NCI-H69 (cell line): ENCODE results near the gene S100A9.

Source experiments
- DNase-seq: peaks from one replicate; lab custom pipeline; 2025; lab: John Stamatoyannopoulos, UW

S100A9 gene

DNA sequence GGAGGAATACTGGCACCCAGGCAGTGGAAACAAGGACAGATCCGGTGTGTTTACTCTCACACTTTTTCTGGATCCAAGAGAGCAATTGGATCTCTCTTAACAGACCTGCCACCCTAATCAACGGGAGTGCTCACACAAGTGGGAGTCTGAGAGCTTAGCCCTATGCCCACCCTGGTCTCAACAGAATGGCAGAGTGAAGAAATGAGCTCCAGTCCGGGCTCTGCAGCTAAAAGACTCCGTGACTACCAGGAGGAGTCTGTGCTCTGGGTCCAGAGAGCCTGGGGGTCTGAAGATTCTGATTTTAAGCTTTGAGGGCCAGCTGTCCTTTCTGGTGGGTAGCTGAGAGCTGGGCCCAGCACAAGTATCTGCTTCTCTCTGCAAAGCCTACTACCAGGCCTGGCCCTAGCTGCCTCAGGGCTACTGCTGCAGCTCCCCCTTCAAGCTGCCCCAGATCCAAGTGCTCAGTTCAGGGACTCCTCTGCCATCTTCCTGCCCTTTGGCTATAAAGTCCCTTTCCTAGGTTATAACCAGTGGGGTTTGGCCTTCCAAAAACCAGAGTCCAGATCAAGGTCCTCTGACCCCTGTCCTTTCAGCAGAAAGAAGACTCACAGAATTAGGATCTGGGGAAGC is 3.9 kb downstream of the S100A9 start:
- no peak for DNase-seq

DNA sequence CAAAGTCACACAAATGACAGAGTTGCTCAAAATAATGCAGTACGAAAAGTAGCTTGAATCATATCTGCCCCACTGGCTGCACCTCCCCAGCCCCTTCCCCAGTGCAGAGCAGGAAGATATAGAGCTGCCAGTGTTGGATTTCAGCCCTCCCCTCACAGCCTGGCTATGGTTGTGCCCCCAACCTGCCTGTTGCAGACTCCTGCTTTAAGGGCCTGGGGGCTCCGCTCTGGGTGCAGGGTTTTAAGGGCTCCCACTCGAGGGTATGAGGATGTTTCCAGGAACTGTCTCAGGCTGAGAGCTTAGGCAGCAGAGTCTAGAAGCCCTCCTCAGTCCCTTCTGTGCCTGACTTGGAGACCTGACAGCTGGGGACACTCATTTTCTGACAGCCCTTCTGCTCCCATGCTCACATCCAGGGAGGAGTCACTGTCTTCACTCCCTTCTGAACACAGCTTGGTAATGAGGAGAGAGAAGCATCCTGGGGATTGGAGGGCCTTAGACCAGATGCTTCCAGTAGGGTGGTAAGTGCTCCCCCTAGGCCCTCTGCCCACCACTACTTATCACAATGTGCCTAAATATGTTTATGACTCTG is 4.6 kb downstream of the S100A9 start:
- peak; percentile 34 for DNase-seq

DNA sequence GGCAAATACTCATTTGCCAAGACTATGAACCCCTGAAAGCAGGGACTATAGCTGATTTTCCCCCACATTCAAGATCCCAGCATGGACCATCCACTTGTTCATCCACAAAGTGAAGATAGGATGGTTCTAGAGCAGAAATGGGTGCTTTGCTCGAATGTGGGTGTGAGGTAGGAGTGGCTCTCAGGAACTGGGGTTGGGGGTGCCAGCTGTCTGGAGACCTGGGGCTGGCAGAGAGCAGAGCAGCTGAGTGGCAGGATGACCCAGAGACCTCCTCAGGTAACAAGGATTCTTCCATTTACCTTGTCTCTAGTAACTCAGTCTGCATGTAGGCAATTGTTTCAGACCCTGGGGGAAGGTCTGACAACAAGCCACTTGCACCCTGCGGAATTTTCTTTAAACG is 6.0 kb downstream of the S100A9 start:
- no peak for DNase-seq

DNA sequence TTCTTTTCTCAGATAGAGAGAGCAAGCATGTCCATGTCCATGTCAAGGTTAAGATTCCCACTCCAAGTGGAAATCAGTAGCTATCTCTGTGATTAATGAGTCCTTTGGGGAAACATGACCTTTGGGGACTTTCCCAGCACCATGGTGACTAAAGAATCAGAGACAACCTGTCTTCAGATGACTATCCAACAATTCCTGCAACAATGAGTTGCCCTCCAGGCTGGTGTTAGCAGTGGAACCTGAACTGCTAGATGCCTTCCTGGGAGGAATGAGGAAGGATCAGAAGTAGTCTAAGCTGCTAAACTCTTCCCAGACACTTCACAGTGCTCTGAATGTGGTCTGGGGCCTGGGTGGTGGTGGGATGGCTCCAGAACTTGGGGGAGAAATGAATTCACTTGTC is 6.5 kb downstream of the S100A9 start:
- DNase-seq, result no peak

DNA sequence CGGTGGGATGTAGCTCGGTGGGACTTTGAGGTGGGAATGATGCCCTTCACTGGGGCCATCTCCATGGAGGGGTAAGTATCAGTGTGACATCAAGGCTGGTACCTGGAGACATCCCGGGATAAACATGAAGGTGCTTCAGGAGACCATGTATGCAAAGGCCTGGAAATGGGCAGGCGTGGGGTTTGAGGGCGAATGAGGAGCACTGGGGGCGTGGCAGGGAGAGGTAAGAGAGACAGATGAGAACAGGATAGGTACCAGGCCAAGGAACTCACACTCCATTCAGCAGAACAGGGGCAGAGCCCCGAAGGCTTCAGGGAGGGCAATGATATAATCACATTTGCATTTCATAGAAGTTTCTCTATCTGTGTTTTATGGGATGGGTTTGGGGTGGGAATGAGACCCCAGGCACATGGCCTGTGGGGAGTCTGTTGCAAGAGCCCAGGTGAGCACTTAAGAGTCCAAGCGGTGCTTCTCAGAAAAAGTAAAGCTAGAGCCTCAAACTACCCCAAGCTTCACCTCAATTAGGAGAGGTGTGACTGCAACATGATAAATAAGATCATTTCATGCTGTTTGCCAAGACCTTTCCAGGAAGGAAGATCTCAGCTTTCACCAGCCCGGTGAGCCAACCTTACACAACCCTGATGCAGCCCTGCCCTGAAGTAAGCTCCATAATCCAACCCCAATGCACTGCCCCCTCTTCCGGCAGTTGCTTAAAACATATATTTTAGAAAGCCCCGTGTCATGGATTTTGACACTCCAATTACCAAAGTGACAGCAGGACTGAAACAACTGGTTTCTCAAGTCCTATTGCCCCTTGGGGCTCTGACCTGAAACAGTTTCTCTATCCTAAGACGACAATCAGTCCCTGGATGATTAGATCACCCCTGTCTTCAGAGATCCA is 7.4 kb downstream of the S100A9 start:
- DNase-seq, result no peak

DNA sequence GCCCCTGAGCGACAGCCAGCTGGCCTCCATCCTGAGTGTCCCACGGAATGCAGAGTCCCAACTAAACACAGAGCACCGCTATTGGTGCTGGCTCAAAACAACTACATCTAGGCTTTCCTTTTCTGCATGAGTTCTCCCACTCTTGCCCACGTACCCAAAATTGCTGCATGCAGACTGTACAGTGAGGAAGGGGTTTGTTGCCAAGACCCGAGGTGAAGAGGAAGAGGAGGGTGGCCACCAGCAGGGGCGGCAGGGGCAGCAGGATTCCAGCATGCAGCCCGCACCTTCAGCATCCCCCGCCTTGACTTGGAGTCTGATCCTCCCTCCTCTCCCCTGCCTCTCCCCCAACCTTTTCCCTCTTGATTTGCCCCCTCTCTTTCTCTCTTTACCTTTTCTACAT is 8.0 kb downstream of the S100A9 start:
- DNase-seq, result no peak

DNA sequence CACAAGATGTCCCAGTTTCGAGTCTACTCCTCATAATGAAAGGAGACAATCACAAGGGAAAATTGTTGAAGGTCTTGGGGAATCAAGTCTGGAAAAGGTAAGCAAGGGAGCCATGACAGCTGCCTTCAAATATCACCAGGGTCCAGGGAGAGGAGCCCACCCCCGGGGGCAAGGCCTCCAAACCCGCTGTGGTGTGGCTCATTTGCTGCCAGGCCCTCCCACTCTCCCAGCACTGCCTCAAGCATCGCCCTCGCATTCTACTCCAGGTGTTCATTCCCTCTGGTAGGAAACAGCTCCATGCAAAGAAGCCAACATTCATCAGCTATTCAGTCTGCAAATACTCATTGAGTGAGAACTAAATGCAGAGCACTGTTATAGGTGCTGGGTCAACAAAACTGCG is 8.6 kb downstream of the S100A9 start:
- DNase-seq, result no peak

DNA sequence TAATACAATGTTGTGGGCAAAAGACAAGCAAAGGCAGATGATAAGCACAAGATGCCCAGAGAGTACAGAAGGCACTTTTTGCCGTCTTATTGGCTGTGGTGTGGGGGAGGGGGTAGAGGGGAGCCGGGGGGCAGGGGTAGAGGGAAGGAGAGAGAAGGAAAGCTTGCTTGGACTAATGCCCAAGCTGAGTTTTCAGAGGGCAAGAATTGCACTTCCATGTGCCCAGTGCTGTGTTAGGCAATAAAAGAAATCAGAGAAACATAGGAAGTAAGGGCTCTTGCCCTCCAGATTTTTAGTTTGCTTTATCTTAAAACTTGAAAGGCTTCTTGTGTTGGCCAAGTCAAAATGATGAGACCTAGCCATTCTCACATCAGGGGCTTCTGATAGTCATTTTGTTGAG is 9.4 kb downstream of the S100A9 start:
- no peak for DNase-seq

DNA sequence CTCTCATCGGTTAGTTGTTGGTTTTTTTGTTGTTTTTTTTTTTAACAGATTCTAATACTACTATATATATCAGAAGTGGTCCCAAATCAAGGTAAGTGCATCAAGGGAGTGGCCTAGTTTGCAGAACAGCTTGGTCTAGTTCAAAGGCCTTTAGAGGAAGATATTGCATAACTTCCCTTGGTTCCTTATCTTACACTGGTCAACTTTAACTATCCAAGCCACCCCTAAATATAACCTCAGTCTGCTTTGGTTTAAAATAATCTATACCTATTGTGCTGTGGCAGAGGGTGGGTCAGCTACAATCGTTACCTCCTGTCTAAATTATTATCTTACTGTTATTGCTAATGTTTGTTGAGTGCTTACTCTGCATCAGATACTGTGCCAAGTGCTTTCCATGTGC is 10.8 kb downstream of the S100A9 start:
- DNase-seq, result no peak

DNA sequence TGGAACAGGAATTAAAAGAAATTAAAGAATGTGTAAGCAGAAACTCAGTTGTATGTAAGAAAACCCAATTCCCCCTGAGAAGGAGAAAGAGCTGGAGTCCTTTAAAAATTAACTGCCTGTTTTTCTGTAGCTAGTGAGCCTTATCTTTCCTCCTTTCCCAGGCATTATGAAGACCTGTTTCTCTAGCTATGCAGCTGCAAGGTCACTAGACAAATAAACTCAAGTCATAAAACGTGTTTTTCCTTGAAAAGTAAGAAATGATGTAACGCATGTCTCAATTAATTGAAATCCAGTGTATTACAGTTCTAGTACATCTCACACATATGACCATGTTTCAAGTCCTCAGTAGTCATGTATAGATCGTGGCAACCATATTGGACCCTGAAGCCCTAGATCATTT is 12.5 kb downstream of the S100A9 start:
- DNase-seq, result no peak

DNA sequence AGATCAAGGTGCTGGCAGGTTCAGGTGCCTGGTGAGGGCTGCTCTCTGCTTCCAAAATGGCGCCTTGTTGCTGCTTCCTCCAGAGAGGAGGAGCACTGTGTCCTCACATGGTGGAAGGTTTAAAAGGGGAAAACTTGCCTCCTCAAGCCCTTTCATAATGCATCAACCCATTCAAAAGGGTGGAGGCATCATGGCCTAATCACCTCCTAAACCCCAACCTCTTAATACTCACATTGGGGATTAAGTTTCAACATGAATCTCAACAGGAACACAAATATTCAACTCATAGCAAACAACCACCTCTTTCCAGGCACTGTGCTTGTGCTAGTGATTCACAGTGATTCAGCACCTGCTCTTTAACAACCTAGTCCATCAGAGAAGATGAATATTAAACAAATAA is 13.6 kb downstream of the S100A9 start:
- DNase-seq, result no peak

DNA sequence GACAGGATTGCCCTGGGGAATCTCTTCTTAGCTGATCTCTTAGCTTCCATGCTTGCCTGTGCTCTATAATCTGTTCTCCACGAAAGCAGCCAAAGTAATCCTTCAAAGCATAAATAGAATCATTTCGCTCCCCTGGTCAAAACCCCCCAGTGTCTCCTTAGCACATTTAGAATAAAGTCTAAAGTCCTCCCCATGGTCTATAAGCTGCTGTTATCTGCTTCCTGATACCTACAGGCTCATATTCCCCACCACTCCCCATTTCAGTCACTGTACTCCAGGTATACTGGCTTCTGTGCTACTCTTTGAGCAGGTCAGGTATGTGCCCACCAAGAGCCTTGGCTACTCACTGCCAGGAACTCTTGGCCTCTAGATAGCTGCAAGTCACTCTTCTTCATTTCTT is 14.9 kb downstream of the S100A9 start:
- no peak for DNase-seq

DNA sequence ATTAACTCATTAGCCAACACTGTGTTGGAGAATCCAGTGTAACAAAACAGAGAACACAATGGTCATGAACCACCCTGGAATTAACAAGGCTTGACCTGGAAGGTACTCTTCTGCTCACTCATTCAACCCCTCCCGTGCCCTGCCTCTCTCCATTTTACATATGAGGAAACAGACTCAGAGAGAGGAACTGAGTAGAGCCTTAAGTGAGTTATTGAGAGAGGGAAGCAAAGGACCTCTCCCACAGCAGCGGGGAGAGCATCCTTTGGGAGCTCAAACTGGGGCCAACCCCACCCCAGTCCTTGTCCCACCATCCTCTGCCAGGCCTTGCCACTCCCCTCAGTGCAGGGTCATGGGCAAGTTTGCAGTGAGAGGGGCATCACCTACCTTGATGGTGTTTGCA is 16.4 kb downstream of the S100A9 start:
- DNase-seq, result no peak

DNA sequence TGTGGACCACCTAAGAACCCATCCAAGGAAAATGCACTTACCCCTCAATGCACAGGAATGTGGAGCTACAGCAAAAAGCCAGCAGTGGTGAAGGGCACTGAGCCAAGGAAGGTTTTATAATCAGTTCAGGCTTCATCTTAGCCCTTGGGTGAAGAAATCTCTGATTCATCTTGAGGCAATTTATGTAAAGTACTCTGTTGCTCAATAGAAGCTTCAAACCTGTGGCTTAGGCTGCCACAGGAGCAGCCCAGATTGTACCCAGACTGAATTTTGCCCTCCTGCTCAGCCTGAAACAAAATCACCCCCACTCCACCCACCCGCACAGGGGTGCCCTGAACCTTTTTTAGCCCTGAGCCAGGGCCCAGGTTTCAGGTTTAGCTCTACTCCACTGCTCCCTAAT is 17.9 kb downstream of the S100A9 start, which contains the start of gene S100A12:
Gene S100A12, minus strand, starts transcription at position 111 of the 400 bp plus-strand sequence. CDS start 1,029 bp downstream, outside the sequence.
- no peak for DNase-seq

DNA sequence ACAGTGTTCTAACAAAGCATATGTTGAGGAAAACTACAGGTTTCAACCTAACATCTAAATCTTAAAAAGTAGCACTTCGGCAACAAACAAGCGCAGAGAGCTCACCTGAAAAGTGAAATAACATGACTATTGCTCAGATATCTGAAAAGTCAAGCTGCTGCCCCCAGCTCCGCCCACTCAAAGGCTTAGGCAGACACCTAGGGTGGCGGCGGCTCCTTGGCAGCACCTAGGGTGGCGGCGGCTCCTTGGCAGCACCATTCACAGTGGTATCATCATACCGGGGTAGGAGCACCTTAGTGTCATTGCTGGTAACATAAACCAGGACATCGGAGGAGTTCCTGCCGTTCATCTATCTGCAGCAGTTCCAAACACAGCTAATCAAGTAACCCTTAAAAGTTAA is 21.9 kb downstream of the S100A9 start:
- DNase-seq, result no peak

DNA sequence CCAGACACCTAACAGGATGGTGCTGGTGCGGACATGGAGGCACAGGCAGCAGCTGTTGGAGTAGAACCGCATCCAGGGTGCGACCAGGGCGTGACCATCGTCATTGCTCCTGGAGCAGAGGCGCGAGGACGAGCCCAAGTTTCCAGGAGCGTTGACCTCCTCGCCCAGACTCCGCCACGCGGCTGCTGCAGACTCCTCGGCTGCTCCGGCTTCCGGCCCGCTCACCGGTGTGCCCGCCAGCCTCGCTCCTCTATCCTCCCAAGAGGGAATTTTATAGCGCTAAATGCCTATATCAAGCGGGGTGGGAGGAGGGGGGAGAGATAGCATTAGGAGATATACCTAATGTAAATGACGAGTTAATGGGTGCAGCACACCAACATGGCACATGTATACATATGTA is 23.1 kb downstream of the S100A9 start:
- no peak for DNase-seq

DNA sequence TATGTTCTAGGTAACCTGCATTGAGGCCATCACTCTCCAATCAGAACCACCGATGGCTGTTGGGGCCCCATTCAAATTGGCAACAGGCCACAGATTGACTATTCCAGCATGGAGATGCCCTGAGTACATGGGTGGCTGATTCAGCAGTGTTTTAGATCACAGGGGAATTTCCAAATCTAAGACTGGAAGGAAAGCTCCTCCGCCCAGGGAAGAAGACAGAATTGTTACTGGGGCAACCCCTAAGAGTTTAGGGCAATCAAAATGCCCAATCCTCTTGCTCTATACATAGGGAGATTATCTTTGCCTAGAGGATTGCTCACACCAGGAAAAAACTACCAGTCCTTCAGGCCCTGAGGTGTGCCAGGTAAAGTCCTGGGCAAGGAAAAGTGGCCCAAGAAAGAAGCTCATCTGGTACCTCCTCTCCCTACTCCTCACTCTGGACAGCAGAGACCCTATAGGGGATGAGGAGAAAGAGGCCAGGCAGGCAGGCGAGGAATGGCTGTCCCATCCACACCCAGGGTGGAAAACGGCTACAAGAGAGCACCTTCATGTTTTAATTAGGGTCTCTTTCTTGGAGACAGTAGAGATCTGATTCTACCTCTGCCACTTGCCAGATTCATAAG is 27.4 kb downstream of the S100A9 start:
- no peak for DNase-seq

DNA sequence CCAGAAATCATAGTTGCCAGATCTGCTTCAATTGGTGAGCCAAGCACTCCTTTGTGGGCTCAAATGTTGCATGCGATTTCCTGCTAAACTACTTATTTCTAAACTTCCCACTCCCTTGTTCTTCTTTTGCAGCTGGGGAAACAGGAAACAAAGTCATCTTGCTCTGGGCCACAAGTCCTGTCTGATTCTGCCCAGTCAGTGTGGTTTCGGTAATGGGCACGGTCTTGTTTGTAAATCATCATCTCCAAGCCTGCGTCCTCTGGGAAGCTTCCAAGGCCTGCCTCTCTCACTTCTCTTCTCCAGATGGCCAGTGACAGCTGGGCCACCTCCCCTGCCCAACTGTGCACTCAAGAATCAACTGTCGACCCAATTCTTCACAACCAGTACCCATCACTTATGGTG is 28.8 kb downstream of the S100A9 start:
- DNase-seq, result no peak

DNA sequence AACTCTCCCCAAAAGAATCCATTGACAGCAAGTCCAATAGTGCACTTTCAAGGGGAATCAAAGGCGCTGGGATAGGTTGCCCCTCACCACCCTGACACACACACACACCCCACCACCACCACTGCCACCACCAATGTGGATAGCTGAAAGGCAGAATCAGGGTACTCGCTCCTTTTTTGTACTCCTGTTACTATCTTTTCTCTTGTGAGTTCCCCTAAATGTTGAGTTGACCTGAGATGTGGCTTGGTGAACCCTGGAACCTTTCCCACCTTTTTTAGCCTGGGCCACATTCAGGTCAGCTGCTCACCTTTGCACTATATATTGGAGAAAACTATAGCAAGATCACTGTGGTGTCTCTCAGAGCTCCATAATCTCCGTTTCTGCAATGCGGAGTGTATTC is 29.3 kb downstream of the S100A9 start:
- DNase-seq, result no peak

DNA sequence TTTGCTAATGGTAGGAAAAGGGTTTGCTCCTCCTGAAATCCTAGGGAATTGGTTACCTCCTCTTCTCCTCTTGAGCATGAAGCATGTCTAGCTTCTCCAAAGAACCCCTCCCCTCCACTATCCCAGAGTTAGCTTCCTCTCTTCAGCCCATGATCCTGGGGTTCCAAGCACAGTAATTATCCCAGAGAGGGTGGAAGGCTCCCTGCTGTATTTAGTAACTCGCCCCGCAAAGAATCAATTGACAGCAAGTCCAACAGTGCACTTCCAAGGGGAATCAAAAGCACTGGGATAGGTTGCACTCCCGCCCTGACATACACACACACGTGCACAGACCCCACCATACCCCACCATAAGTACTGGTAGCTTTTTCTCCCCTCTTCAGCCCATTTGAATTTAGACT is 30.1 kb downstream of the S100A9 start:
- no peak for DNase-seq

DNA sequence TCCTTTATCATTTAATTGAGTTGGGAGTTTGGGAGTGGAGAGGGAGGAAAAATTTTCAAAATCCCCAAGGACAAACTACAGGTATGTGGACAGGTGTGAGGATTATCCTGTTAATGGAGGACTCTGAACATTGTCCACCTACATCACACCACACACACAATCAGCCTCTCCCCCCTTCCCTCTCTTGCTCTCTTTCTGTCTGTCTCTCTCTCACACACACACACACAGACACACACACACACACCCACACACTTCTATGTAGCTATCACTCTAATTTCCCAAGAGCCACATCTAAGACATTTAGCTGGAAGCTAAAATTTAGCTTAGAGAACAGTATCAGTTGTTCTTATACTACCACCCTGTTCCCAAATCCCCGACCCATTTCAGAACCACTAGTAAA is 31.7 kb downstream of the S100A9 start:
- no peak for DNase-seq

DNA sequence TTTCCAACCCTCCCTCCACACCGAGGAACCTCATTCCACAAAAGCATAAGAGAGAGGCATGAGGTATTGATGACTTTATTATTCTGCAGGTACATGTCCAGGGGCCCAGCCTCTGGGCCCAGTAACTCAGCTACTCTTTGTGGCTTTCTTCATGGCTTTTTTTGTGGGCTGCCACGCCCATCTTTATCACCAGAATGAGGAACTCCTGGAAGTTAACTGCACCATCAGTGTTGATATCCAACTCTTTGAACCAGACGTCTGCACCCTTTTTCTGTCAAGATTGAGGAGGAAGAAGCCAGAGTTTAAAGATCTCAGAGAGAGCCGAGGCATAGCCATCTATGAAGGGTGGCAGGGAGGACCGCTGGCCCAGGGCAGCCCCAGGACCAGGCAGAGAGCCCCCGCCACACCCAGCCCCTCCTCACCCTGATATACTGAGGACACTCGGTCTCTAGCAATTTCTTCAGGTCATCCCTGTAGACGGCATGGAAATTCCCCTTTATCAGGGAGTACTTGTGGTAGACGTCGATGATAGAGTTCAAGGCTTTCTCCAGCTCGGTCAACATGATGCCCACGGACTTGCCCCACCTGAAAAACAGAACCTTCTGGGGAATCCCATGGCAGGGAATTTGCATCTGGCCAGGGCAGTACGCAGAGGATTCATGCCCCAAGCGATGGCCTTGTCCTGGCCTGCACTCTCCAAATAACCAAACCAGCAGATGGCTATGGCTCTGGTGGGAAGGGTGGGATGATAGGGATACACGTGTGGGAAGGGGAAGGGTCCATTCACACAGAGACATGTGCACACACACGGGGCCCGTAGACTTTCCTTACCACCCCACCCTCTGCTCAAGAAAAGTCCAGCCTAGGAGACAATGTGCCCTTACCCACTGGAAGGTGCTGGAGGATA is 32.6 kb downstream of the S100A9 start:
- DNase-seq, result no peak
